Anterior cingulate cortex (tissue), 58 donors: Measurements from ENCODE around the gene ZNF514.

ENCODE experiments used
- DNase-seq, 58 donors: peaks; one replicate each; lab custom pipeline; 2025; lab: John Stamatoyannopoulos, UW

The ZNF514 gene

GRCh38 chr2:95159690-95160449 is at the start of gene ZNF514:
Gene ZNF514, minus strand, starts transcription at chr2:95159848. Its CDS starts 6,595 bp downstream, at chr2:95153253.
- DNase-seq, result peak in 53 of 58 donors; percentile 14 to 87 (median 64)

- no peak for DNase-seq
Measured at GRCh38 chr2:95208106-95208505, 48.5 kb upstream of the ZNF514 start.

GRCh38 chr2:95207111-95207961 is 47.7 kb upstream of the ZNF514 start, which contains the start of gene ZNF892:
Gene ZNF892, plus strand, starts transcription at chr2:95207521. Its CDS starts 295 bp downstream, at chr2:95207816.
- peak; percentile 46 to 94 (median 87) for DNase-seq

- no peak for DNase-seq
Measured at GRCh38 chr2:95206096-95206495, 46.4 kb upstream of the ZNF514 start.

- no peak for DNase-seq
Measured at GRCh38 chr2:95204396-95204795, 44.7 kb upstream of the ZNF514 start.

GRCh38 chr2:95203911-95204310 is 44.3 kb upstream of the ZNF514 start:
- DNase-seq, result no peak

GRCh38 chr2:95192956-95193355 is 33.3 kb upstream of the ZNF514 start:
- DNase-seq, result peak in 44 of 58 donors; percentile 1 to 81 (median 42)

- no peak for DNase-seq
Measured at GRCh38 chr2:95185973-95186372, 26.3 kb upstream of the ZNF514 start.

- DNase-seq, result peak in 36 of 58 donors; percentile 4 to 69 (median 34)
Measured at GRCh38 chr2:95185197-95185596, 25.5 kb upstream of the ZNF514 start.

- DNase-seq, result no peak
Measured at GRCh38 chr2:95181774-95182173, 22.1 kb upstream of the ZNF514 start.

GRCh38 chr2:95179451-95179850 is 19.8 kb upstream of the ZNF514 start:
- no peak for DNase-seq

GRCh38 chr2:95174031-95174542 is 14.4 kb upstream of the ZNF514 start:
- DNase-seq, result no peak

GRCh38 chr2:95171902-95172301 is 12.3 kb upstream of the ZNF514 start:
- DNase-seq, result no peak

GRCh38 chr2:95166065-95166763 is 6.6 kb upstream of the ZNF514 start:
- DNase-seq, result no peak

- peak; percentile 61 to 99 (median 96) for DNase-seq
Measured at GRCh38 chr2:95165371-95166064, 5.9 kb upstream of the ZNF514 start, which contains the start of gene ZNF2. Gene ZNF2, plus strand, starts transcription at chr2:95165809. Its CDS starts 10,418 bp downstream, at chr2:95176227.

GRCh38 chr2:95165030-95165370 is 5.4 kb upstream of the ZNF514 start:
- no peak for DNase-seq

- DNase-seq, result peak in 48 of 58 donors; percentile 5 to 77 (median 42)
Measured at GRCh38 chr2:95158891-95159619, 593 bp downstream of the ZNF514 start.

GRCh38 chr2:95158441-95158840 is 1.2 kb downstream of the ZNF514 start:
- no peak for DNase-seq

GRCh38 chr2:95149397-95149984 is 10.2 kb downstream of the ZNF514 start:
- DNase-seq, result no peak
